ENCODE results near the gene SAXO1.

DNA sequence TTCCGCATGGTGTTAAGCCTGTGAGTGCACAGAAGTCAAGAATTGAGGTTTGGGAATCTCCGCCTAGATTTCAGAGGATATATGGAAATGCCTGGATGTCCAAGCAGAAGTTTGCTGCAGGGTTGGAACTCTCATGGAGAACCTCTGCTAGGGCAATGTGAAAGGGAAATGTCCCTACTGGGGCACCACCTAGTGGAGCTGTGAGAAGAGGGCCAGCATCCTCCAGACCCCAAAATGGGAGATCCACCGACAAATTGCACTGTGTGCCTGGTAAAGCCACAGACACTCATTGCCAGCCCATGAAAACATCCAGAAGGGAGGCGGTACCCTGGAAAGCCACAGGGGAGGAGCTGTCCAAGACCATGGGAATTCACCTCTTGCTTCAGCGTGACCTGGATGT is 3.6 kb upstream of the SAXO1 start:
- TF ChIP-seq, protein P1, sequence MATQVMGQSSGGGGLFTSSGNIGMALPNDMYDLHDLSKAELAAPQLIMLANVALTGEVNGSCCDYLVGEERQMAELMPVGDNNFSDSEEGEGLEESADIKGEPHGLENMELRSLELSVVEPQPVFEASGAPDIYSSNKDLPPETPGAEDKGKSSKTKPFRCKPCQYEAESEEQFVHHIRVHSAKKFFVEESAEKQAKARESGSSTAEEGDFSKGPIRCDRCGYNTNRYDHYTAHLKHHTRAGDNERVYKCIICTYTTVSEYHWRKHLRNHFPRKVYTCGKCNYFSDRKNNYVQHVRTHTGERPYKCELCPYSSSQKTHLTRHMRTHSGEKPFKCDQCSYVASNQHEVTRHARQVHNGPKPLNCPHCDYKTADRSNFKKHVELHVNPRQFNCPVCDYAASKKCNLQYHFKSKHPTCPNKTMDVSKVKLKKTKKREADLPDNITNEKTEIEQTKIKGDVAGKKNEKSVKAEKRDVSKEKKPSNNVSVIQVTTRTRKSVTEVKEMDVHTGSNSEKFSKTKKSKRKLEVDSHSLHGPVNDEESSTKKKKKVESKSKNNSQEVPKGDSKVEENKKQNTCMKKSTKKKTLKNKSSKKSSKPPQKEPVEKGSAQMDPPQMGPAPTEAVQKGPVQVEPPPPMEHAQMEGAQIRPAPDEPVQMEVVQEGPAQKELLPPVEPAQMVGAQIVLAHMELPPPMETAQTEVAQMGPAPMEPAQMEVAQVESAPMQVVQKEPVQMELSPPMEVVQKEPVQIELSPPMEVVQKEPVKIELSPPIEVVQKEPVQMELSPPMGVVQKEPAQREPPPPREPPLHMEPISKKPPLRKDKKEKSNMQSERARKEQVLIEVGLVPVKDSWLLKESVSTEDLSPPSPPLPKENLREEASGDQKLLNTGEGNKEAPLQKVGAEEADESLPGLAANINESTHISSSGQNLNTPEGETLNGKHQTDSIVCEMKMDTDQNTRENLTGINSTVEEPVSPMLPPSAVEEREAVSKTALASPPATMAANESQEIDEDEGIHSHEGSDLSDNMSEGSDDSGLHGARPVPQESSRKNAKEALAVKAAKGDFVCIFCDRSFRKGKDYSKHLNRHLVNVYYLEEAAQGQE (IDR thresholded peaks at IDR 0.05; ENCODE audit: unreplicated experiment) = no peak
- TF ChIP-seq, protein P2, sequence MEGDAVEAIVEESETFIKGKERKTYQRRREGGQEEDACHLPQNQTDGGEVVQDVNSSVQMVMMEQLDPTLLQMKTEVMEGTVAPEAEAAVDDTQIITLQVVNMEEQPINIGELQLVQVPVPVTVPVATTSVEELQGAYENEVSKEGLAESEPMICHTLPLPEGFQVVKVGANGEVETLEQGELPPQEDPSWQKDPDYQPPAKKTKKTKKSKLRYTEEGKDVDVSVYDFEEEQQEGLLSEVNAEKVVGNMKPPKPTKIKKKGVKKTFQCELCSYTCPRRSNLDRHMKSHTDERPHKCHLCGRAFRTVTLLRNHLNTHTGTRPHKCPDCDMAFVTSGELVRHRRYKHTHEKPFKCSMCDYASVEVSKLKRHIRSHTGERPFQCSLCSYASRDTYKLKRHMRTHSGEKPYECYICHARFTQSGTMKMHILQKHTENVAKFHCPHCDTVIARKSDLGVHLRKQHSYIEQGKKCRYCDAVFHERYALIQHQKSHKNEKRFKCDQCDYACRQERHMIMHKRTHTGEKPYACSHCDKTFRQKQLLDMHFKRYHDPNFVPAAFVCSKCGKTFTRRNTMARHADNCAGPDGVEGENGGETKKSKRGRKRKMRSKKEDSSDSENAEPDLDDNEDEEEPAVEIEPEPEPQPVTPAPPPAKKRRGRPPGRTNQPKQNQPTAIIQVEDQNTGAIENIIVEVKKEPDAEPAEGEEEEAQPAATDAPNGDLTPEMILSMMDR (conservative IDR thresholded peaks at IDR 0.05; ENCODE audit: low read depth in 2 of 2) = peak; percentile 24 to 48; a peak in 3 of 4 replicates
- no peak for TF ChIP-seq POLR2AphosphoS5 (IDR thresholded peaks at IDR 0.05; ENCODE audit: low read depth)
- TF ChIP-seq NANOG (IDR thresholded peaks at IDR 0.05; ENCODE audit: borderline replicate concordance) = no peak
- TF ChIP-seq CREB1 (CRISPR knock-in tag; IDR thresholded peaks at IDR 0.05; ENCODE audit: low read depth) = no peak
- TF ChIP-seq EZH2 (IDR thresholded peaks at IDR 0.05; ENCODE audit: low read depth, unreplicated experiment) = no peak
- TF ChIP-seq ZNF331 (CRISPR knock-in tag; IDR thresholded peaks at IDR 0.05; ENCODE audit: low read depth) = no peak
- no peak for TF ChIP-seq EZH2phosphoT487 (IDR thresholded peaks at IDR 0.05; ENCODE audit: unreplicated experiment)
- no peak for TF ChIP-seq JUNB (IDR thresholded peaks at IDR 0.05; ENCODE audit: unreplicated experiment)
- TF ChIP-seq ZNF114 (CRISPR knock-in tag; IDR thresholded peaks at IDR 0.05) = no peak
- TF ChIP-seq, protein P3, sequence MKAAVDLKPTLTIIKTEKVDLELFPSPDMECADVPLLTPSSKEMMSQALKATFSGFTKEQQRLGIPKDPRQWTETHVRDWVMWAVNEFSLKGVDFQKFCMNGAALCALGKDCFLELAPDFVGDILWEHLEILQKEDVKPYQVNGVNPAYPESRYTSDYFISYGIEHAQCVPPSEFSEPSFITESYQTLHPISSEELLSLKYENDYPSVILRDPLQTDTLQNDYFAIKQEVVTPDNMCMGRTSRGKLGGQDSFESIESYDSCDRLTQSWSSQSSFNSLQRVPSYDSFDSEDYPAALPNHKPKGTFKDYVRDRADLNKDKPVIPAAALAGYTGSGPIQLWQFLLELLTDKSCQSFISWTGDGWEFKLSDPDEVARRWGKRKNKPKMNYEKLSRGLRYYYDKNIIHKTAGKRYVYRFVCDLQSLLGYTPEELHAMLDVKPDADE (IDR thresholded peaks at IDR 0.05) = no peak
- TF ChIP-seq STAT1 (IDR thresholded peaks at IDR 0.05; ENCODE audit: unreplicated experiment) = no peak
- TF ChIP-seq, protein P4, sequence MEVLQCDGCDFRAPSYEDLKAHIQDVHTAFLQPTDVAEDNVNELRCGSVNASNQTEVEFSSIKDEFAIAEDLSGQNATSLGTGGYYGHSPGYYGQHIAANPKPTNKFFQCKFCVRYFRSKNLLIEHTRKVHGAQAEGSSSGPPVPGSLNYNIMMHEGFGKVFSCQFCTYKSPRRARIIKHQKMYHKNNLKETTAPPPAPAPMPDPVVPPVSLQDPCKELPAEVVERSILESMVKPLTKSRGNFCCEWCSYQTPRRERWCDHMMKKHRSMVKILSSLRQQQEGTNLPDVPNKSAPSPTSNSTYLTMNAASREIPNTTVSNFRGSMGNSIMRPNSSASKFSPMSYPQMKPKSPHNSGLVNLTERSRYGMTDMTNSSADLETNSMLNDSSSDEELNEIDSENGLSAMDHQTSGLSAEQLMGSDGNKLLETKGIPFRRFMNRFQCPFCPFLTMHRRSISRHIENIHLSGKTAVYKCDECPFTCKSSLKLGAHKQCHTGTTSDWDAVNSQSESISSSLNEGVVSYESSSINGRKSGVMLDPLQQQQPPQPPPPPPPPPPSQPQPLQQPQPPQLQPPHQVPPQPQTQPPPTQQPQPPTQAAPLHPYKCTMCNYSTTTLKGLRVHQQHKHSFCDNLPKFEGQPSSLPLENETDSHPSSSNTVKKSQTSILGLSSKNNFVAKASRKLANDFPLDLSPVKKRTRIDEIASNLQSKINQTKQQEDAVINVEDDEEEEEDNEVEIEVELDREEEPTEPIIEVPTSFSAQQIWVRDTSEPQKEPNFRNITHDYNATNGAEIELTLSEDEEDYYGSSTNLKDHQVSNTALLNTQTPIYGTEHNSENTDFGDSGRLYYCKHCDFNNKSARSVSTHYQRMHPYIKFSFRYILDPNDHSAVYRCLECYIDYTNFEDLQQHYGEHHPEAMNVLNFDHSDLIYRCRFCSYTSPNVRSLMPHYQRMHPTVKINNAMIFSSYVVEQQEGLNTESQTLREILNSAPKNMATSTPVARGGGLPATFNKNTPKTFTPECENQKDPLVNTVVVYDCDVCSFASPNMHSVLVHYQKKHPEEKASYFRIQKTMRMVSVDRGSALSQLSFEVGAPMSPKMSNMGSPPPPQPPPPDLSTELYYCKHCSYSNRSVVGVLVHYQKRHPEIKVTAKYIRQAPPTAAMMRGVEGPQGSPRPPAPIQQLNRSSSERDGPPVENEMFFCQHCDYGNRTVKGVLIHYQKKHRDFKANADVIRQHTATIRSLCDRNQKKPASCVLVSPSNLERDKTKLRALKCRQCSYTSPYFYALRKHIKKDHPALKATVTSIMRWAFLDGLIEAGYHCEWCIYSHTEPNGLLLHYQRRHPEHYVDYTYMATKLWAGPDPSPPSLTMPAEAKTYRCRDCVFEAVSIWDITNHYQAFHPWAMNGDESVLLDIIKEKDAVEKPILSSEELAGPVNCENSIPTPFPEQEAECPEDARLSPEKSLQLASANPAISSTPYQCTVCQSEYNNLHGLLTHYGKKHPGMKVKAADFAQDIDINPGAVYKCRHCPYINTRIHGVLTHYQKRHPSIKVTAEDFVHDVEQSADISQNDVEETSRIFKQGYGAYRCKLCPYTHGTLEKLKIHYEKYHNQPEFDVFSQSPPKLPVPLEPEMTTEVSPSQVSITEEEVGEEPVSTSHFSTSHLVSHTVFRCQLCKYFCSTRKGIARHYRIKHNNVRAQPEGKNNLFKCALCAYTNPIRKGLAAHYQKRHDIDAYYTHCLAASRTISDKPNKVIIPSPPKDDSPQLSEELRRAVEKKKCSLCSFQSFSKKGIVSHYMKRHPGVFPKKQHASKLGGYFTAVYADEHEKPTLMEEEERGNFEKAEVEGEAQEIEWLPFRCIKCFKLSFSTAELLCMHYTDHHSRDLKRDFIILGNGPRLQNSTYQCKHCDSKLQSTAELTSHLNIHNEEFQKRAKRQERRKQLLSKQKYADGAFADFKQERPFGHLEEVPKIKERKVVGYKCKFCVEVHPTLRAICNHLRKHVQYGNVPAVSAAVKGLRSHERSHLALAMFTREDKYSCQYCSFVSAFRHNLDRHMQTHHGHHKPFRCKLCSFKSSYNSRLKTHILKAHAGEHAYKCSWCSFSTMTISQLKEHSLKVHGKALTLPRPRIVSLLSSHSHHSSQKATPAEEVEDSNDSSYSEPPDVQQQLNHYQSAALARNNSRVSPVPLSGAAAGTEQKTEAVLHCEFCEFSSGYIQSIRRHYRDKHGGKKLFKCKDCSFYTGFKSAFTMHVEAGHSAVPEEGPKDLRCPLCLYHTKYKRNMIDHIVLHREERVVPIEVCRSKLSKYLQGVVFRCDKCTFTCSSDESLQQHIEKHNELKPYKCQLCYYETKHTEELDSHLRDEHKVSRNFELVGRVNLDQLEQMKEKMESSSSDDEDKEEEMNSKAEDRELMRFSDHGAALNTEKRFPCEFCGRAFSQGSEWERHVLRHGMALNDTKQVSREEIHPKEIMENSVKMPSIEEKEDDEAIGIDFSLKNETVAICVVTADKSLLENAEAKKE (CRISPR knock-in tag; IDR thresholded peaks at IDR 0.05) = no peak

Measured in GM23338 (cell line).